ENCODE data around the gene KIF26B.

Gene KIF26B

GRCh38 chr1:245512181-245512888 is 357.6 kb downstream of the KIF26B start:
- no peak for DNase-seq (ENCODE audit: low read depth)

GRCh38 chr1:245512980-245513578 is 358.3 kb downstream of the KIF26B start:
- DNase-seq (ENCODE audit: low read depth) = no peak

GRCh38 chr1:245516284-245516759 is 361.5 kb downstream of the KIF26B start:
- DNase-seq (ENCODE audit: low read depth) = no peak

- DNase-seq (ENCODE audit: low read depth) = no peak
Measured at GRCh38 chr1:245520611-245521010, 365.8 kb downstream of the KIF26B start.

GRCh38 chr1:245526141-245526540 is 371.4 kb downstream of the KIF26B start:
- no peak for DNase-seq (ENCODE audit: low read depth)

- DNase-seq (ENCODE audit: low read depth) = no peak
Measured at GRCh38 chr1:245528258-245528635, 373.5 kb downstream of the KIF26B start.

GRCh38 chr1:245530937-245531336 is 376.2 kb downstream of the KIF26B start:
- DNase-seq (ENCODE audit: low read depth) = no peak

- DNase-seq (ENCODE audit: low read depth) = no peak
Measured at GRCh38 chr1:245537992-245538391, 383.2 kb downstream of the KIF26B start.

- DNase-seq (ENCODE audit: low read depth) = no peak
Measured at GRCh38 chr1:245538671-245539070, 383.9 kb downstream of the KIF26B start.

GRCh38 chr1:245541369-245541768 is 386.6 kb downstream of the KIF26B start:
- DNase-seq (ENCODE audit: low read depth) = no peak

GRCh38 chr1:245542365-245542764 is 387.6 kb downstream of the KIF26B start:
- DNase-seq (ENCODE audit: low read depth) = no peak

GRCh38 chr1:245544236-245544635 is 389.5 kb downstream of the KIF26B start:
- no peak for DNase-seq (ENCODE audit: low read depth)

GRCh38 chr1:245546875-245547274 is 392.1 kb downstream of the KIF26B start:
- no peak for DNase-seq (ENCODE audit: low read depth)

- no peak for DNase-seq (ENCODE audit: low read depth)
Measured at GRCh38 chr1:245549996-245550719, 395.4 kb downstream of the KIF26B start.

GRCh38 chr1:245550720-245551043 is 395.9 kb downstream of the KIF26B start:
- no peak for DNase-seq (ENCODE audit: low read depth)

- no peak for DNase-seq (ENCODE audit: low read depth)
Measured at GRCh38 chr1:245551536-245551935, 396.8 kb downstream of the KIF26B start.

- no peak for DNase-seq (ENCODE audit: low read depth)
Measured at GRCh38 chr1:245552331-245552730, 397.5 kb downstream of the KIF26B start.

GRCh38 chr1:245556057-245556456 is 401.3 kb downstream of the KIF26B start:
- no peak for DNase-seq (ENCODE audit: low read depth)

- DNase-seq (ENCODE audit: low read depth) = no peak
Measured at GRCh38 chr1:245558069-245558468, 403.3 kb downstream of the KIF26B start.

GRCh38 chr1:245560316-245560859 is 405.6 kb downstream of the KIF26B start:
- DNase-seq (ENCODE audit: low read depth) = no peak

- DNase-seq (ENCODE audit: low read depth) = no peak
Measured at GRCh38 chr1:245561665-245562234, 407.0 kb downstream of the KIF26B start.

- no peak for DNase-seq (ENCODE audit: low read depth)
Measured at GRCh38 chr1:245566134-245566533, 411.3 kb downstream of the KIF26B start.

GRCh38 chr1:245566952-245567351 is 412.2 kb downstream of the KIF26B start:
- no peak for DNase-seq (ENCODE audit: low read depth)

All from activated T-cell treated with anti-CD3 and anti-CD28 coated beads for 48 hours (primary cell).